SK-N-SH treated with all-trans-retinoic acid at 6 μM for 48 hours (cell line): ENCODE measurements around the gene CD163.

Experiments
- ATAC-seq: fragments of 200-7000 bp; cut with Tn5 transposase; 3 replicates; pipeline ENCODE4 v1.9.1; 2020; ENCODE audit warnings: mild to moderate bottlenecking, moderate library complexity
- ARNTL ChIP-seq: fragments of 450-650 bp; formaldehyde crosslinking; IDR thresholded peaks from 2 replicates; pipeline ENCODE4 v1.5.0; 2020; ENCODE audit warnings: low read depth, mild to moderate bottlenecking, moderate library complexity, borderline replicate concordance
- BACH2 ChIP-seq: fragments of 250-450 bp; sonication (Bioruptor Pico); IDR thresholded peaks from 2 replicates; pipeline ENCODE4 v1.9.0; 2021; ENCODE audit warnings: mild to moderate bottlenecking, borderline replicate concordance
- CSDC2 ChIP-seq: fragments of 250-450 bp; sonication (Bioruptor Pico); IDR thresholded peaks from 2 replicates; pipeline ENCODE4 v1.5.0; 2020; ENCODE audit warnings: mild to moderate bottlenecking, moderate library complexity
- CSRNP3 ChIP-seq: fragments of 250-450 bp; sonication (Bioruptor Pico); IDR thresholded peaks from 2 replicates; pipeline ENCODE4 v1.5.1; 2021; ENCODE audit warnings: mild to moderate bottlenecking, moderate library complexity
- ESRRG ChIP-seq: fragments of 250-450 bp; sonication (Bioruptor Pico); IDR thresholded peaks from 2 replicates; pipeline ENCODE4 v1.6.1; 2021; ENCODE audit warnings: mild to moderate bottlenecking
- GLIS3 ChIP-seq: fragments of 250-450 bp; sonication (Bioruptor Pico); IDR thresholded peaks from 2 replicates; pipeline ENCODE4 v1.5.0; 2020; ENCODE audit warnings: mild to moderate bottlenecking, moderate library complexity
- ISL1 ChIP-seq: fragments of 250-450 bp; sonication (Bioruptor Pico); IDR thresholded peaks from 2 replicates; pipeline ENCODE4 v2.1.2; 2022; ENCODE audit warnings: mild to moderate bottlenecking, moderate library complexity
- OSR1 ChIP-seq: fragments of 250-450 bp; sonication (Bioruptor Pico); IDR thresholded peaks from 2 replicates; pipeline ENCODE4 v1.8.0; 2022; ENCODE audit warnings: moderate library complexity, mild to moderate bottlenecking, inconsistent platforms
- POU6F1 ChIP-seq: fragments of 250-450 bp; sonication (Bioruptor Pico); IDR thresholded peaks from 2 replicates; pipeline ENCODE4 v1.8.0; 2021; ENCODE audit warnings: low read depth, mild to moderate bottlenecking, moderate library complexity, borderline replicate concordance
- PPARA ChIP-seq: fragments of 250-450 bp; sonication (Bioruptor Pico); IDR thresholded peaks from 2 replicates; pipeline ENCODE4 v1.5.0; 2020; ENCODE audit warnings: mild to moderate bottlenecking, borderline replicate concordance
- RARB ChIP-seq: fragments of 250-450 bp; sonication (Bioruptor Pico); IDR thresholded peaks from 2 replicates; pipeline ENCODE4 v1.8.0; 2021; ENCODE audit warnings: mild to moderate bottlenecking, moderate library complexity
- SNAI2 ChIP-seq: fragments of 250-450 bp; sonication (Bioruptor Pico); IDR thresholded peaks from 2 replicates; pipeline ENCODE4 v1.5.0; 2020; ENCODE audit warnings: mild to moderate bottlenecking, moderate library complexity
- TCF4 ChIP-seq: fragments of 250-450 bp; sonication (Bioruptor Pico); IDR thresholded peaks from 2 replicates; pipeline ENCODE4 v1.8.0; 2021; ENCODE audit warnings: mild to moderate bottlenecking, moderate library complexity, borderline replicate concordance
- TOX ChIP-seq: fragments of 250-450 bp; sonication (Bioruptor Pico); IDR thresholded peaks from 2 replicates; pipeline ENCODE4 v1.8.0; 2021; ENCODE audit warnings: mild to moderate bottlenecking, moderate library complexity, borderline replicate concordance
- TSHZ2 ChIP-seq: fragments of 250-450 bp; sonication (Bioruptor Pico); IDR thresholded peaks from 2 replicates; pipeline ENCODE4 v1.5.0; 2020; ENCODE audit warnings: mild to moderate bottlenecking, moderate library complexity
- ZC3H10 ChIP-seq: fragments of 250-450 bp; sonication (Bioruptor Pico); IDR thresholded peaks from 2 replicates; pipeline ENCODE4 v1.5.1; 2021; ENCODE audit warnings: mild to moderate bottlenecking, moderate library complexity
- ZFP3 ChIP-seq: fragments of 250-450 bp; sonication (Bioruptor Pico); IDR thresholded peaks from 2 replicates; pipeline ENCODE4 v1.5.0; 2020; ENCODE audit warnings: mild to moderate bottlenecking, moderate library complexity
- ZFP30 ChIP-seq: fragments of 450-650 bp; formaldehyde crosslinking; IDR thresholded peaks from 2 replicates; pipeline ENCODE4 v1.5.0; 2022; ENCODE audit warnings: mild to moderate bottlenecking, moderate library complexity
- ZNF565 ChIP-seq: fragments of 450-650 bp; formaldehyde crosslinking; conservative IDR thresholded peaks from 2 replicates; pipeline ENCODE4 v1.5.0; 2020; ENCODE audit warnings: low read depth, mild to moderate bottlenecking, moderate library complexity
- ZNF70 ChIP-seq: fragments of 450-650 bp; formaldehyde crosslinking; IDR thresholded peaks from 2 replicates; pipeline ENCODE4 v1.5.0; 2020; ENCODE audit warnings: mild to moderate bottlenecking, moderate library complexity
- ZNF8 ChIP-seq: fragments of 450-650 bp; formaldehyde crosslinking; IDR thresholded peaks from 2 replicates; pipeline ENCODE4 v1.5.0; 2020; ENCODE audit warnings: mild to moderate bottlenecking, moderate library complexity
- TF ChIP-seq, protein P1 (sequence below): fragments of 250-450 bp; sonication (Bioruptor Pico); IDR thresholded peaks from 2 replicates; pipeline ENCODE4 v1.5.1; 2020; ENCODE audit warnings: low read depth, mild to moderate bottlenecking, moderate library complexity

CD163 gene

DNA sequence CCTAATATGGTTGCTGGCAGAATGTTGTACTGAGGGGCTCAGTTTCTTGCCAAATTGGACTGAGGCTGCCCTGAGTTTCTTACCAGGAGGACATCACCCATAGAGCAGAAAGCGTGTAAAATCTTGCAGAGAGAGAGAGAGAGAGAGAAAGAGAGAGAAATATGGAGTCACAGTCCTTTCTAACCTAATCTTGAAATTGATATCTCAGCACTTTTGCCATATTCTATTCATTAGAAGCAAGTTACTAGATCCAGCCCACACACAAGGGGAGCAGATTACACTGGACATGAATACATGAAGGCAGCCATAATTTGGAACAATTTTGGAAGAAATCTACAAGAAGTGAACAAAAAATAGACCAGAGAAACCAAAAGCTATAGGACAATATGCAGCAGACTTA, 55.5 kb downstream of the CD163 start:
- TF ChIP-seq CSDC2 (CRISPR knock-in tag) (no peak), ZC3H10 (CRISPR knock-in tag) (no peak), OSR1 (CRISPR knock-in tag) (no peak)
- no peak for ATAC-seq

DNA sequence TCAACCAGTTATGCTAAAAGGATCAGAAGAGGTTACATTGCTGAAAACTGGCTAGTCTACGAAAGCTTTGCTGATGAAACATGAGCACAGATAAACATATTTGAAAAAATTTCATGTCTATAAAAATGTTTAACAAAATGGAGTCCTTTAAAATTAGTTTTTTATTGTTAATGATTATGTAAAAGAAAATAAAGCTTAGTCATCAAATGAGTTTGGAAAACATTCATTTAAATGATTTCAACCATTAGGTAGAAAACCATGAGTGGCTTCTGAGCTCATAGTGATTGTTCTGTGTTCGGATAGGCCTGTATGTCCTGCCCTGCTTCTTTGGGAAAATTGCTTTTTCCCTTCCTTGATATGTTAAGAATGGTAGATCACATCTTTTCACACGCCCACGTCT, 59.0 kb downstream of the CD163 start:
- TF ChIP-seq BACH2 (CRISPR knock-in tag) (no peak), CSDC2 (CRISPR knock-in tag) (no peak), ZFP30 (no peak), ISL1 (CRISPR knock-in tag) (no peak), GLIS3 (CRISPR knock-in tag) (no peak), CSRNP3 (CRISPR knock-in tag) (no peak), SNAI2 (CRISPR knock-in tag) (no peak), TCF4 (CRISPR knock-in tag) (no peak), ZC3H10 (CRISPR knock-in tag) (no peak), ZNF70 (CRISPR knock-in tag) (no peak), TSHZ2 (CRISPR knock-in tag) (no peak), TOX (CRISPR knock-in tag) (no peak), RARB (CRISPR knock-in tag) (no peak), PPARA (CRISPR knock-in tag) (no peak), ZNF8 (CRISPR knock-in tag) (no peak), ZFP3 (CRISPR knock-in tag) (no peak)
- ATAC-seq = no peak

GRCh38 chr12:7444076-7444475, 59.5 kb downstream of the CD163 start, which contains the start of gene CD163L1:
TSS of gene CD163L1 (minus strand) at chr12:7444153. CDS start at chr12:7444127, 26 bp downstream.
- no peak for ATAC-seq
- TF ChIP-seq ZFP3 (CRISPR knock-in tag) = no peak
- no peak for TF ChIP-seq TCF4 (CRISPR knock-in tag)
- TF ChIP-seq ZNF565 (CRISPR knock-in tag) = no peak
- TF ChIP-seq ZFP30 = no peak
- no peak for TF ChIP-seq OSR1 (CRISPR knock-in tag)
- TF ChIP-seq RARB (CRISPR knock-in tag) = no peak
- no peak for TF ChIP-seq ARNTL
- TF ChIP-seq, protein P1, sequence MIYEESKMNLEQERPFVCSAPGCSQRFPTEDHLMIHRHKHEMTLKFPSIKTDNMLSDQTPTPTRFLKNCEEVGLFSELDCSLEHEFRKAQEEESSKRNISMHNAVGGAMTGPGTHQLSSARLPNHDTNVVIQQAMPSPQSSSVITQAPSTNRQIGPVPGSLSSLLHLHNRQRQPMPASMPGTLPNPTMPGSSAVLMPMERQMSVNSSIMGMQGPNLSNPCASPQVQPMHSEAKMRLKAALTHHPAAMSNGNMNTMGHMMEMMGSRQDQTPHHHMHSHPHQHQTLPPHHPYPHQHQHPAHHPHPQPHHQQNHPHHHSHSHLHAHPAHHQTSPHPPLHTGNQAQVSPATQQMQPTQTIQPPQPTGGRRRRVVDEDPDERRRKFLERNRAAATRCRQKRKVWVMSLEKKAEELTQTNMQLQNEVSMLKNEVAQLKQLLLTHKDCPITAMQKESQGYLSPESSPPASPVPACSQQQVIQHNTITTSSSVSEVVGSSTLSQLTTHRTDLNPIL (CRISPR knock-in tag) = no peak
- TF ChIP-seq ESRRG = no peak

DNA sequence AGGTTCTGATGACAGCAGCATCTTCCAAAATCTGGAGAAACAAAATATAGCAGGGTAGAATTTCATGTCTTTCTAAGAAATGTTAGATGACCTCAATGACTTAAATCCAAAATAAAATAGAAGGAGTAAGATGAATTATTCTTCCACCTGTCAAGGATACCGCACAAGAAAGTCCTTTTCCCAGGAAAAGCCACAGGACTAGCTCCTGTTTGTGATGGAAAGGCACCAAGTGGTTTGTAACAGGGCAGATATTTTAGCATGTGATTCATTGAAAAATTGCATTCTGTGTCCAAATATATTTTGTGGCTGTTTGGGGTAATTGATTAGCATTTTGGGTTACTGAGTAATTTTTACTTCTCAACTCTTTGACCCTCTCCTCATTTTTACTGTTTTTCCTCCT, 62.4 kb downstream of the CD163 start:
- no peak for ATAC-seq
- no peak for TF ChIP-seq CSDC2 (CRISPR knock-in tag)
- no peak for TF ChIP-seq ISL1 (CRISPR knock-in tag)

DNA sequence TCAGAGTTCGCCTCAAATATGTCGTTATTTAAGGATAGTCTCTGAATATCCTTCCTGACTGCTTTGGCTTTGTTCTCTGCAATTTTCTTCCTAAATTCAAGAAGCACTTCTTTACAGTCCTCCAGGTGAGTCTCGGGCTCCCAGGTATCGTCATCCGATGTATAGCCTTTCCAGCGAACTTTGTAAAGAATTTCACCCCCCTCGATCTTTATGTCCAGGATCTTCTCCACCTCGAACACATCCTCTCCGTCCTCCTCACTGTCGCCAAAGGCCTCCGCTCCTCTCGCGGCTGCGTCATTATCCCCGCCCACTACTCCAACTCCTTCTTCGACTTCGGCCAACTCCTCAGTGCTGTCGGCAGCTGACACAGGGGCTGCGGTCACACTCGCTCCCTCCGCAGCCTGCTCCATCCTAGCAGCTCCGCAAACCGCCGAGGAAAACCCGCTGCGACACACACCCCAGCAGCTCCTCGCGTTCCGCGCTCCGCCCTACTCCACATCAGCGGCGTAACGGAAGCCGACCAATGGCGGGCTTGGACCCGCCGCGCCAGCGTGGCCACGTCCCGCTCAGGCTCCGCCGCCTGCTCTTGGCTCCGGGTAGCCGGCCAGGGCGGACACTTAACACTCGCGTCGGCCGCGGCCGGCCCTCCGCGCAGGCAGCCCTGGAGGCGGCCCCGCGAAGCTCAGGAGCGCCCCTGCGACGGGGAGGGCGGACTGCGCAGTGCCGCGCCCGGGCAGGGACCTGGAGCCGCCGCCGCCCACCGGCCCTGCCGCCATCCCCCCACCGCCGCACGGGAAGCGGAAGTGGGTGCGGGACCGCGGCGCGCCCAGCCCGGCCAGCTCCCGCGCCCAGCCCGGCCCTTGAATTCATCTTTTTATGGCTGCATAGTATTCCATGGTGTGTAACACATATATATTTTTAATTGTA, 63.7 kb downstream of the CD163 start:
- peak; percentile 96 for ATAC-seq
- TF ChIP-seq, protein P1 (CRISPR knock-in tag) = no peak
- TF ChIP-seq ZNF70 (CRISPR knock-in tag) (no peak), SNAI2 (CRISPR knock-in tag) (no peak), OSR1 (CRISPR knock-in tag) (no peak), GLIS3 (CRISPR knock-in tag) (no peak), TCF4 (CRISPR knock-in tag) (no peak), POU6F1 (no peak), RARB (CRISPR knock-in tag) (no peak), ZFP30 (no peak), ZC3H10 (CRISPR knock-in tag) (no peak), PPARA (CRISPR knock-in tag) (no peak), ZNF565 (CRISPR knock-in tag) (no peak), ESRRG (no peak), CSDC2 (CRISPR knock-in tag) (no peak), CSRNP3 (CRISPR knock-in tag) (no peak)
